PFSK-1 (cell line): Measurements from ENCODE around the gene MYT1.

Source experiments
- POLR2AphosphoS5 ChIP-seq: IDR thresholded peaks from 2 replicates; pipeline ENCODE4 v1.6.1; 2012; ENCODE audit warnings: low read depth, mild to moderate bottlenecking, control low read depth, low read length, moderate library complexity
- TAF1 ChIP-seq: IDR thresholded peaks from 2 replicates; pipeline ENCODE4 v1.6.1; 2012; ENCODE audit warnings: low read length, control low read depth, borderline replicate concordance; ENCODE audit not compliant: insufficient read depth

DNA sequence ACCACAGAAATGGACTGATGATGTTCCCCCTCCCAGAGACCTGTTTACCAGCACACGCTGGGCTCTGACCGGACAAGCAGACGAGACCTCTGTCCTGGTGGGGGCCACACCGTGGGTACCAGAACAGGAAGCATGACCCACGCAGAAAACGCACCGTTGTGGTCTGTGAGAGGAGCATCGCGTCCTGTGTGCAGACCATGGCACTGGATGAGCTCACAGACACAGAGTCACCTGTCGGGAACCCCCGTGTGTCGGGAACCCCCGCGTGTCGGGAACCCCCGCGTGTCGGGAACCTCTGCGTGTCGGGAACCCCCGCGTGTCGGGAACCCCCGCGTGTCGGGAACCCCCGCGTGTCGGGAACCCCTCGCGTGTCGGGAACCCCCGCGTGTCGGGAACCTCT, 37.4 kb downstream of the MYT1 start:
- no peak for TF ChIP-seq POLR2AphosphoS5
- no peak for TF ChIP-seq TAF1
